Measurements from ENCODE around the gene KDM3A. TPM values are rescaled to one million over a fixed set of nuclear protein-coding genes. Genes with fewer than 3 reads are reported as not detected.
A peak's percentile ranks its signal among the peaks of the same experiment; 100 is the strongest.

Gene KDM3A
- total RNA-seq, 1 donor from 2014 or later = 73.7 TPM

- no peaks in the 10 kb centered on the region for H3K4me1 Mint-ChIP-seq (ENCODE audit: low read depth)
- no peak overlapping the region for H3K27ac Mint-ChIP-seq
- DNase-seq (ENCODE audit: low spot score, unreplicated experiment) = no peak
- no peaks in the 10 kb centered on the region for H3K27me3 Mint-ChIP-seq
- H3K4me3 Mint-ChIP-seq (ENCODE audit: low read depth) = no peak overlapping the region
- H3K9me3 Mint-ChIP-seq (ENCODE audit: low read depth) = peaks cover 36% of the 10 kb centered on the region
- H3K36me3 Mint-ChIP-seq (ENCODE audit: insufficient read depth) = peaks cover 80% of the 10 kb centered on the region
- TF ChIP-seq, protein P1, sequence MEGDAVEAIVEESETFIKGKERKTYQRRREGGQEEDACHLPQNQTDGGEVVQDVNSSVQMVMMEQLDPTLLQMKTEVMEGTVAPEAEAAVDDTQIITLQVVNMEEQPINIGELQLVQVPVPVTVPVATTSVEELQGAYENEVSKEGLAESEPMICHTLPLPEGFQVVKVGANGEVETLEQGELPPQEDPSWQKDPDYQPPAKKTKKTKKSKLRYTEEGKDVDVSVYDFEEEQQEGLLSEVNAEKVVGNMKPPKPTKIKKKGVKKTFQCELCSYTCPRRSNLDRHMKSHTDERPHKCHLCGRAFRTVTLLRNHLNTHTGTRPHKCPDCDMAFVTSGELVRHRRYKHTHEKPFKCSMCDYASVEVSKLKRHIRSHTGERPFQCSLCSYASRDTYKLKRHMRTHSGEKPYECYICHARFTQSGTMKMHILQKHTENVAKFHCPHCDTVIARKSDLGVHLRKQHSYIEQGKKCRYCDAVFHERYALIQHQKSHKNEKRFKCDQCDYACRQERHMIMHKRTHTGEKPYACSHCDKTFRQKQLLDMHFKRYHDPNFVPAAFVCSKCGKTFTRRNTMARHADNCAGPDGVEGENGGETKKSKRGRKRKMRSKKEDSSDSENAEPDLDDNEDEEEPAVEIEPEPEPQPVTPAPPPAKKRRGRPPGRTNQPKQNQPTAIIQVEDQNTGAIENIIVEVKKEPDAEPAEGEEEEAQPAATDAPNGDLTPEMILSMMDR (IDR thresholded peaks at IDR 0.05; ENCODE audit: unreplicated experiment) = no peak
These were observed 59.3 kb downstream of the KDM3A start for GRCh38 chr2:86500325-86501083.

- TF ChIP-seq, protein P1 (IDR thresholded peaks at IDR 0.05; ENCODE audit: unreplicated experiment) = no peak
- Mint-ChIP-seq H3K4me3 (ENCODE audit: low read depth) (no peak overlapping the region), H3K36me3 (ENCODE audit: insufficient read depth) (peaks cover 28% of the 10 kb centered on the region), H3K4me1 (ENCODE audit: low read depth) (peaks cover 2% of the 10 kb centered on the region), H3K27me3 (no peaks in the 10 kb centered on the region), H3K27ac (no peak overlapping the region), H3K9me3 (ENCODE audit: low read depth) (no peaks in the 10 kb centered on the region)
- DNase-seq (ENCODE audit: low spot score, unreplicated experiment) = no peak
These were observed 66.4 kb downstream of the KDM3A start for GRCh38 chr2:86507600-86507999.

DNA sequence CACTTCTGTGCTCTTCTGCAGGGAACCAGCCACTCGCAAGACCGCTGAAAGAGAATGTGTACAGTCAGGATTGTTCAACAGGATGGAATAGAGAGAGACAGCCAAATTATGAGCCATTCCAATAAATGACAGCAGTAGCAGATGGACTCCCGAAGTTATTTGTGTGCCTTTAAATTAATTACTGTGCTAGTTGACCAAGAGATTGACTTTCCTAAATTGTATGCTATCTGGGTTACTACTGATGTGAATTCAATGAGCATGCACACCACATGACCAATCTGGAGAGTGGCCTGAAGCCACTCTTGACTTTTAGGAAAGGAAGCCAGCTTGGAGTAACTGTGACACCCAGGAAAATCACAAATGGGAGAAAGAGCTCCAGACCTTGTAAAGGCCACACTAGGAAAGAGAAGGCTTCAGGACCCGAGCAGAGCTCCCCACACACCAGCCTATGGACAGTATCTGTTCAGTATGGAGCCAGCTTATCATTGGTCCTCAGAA, 69.3 kb downstream of the KDM3A start:
- TF ChIP-seq, protein P1 (IDR thresholded peaks at IDR 0.05; ENCODE audit: unreplicated experiment) = no peak
- Mint-ChIP-seq H3K36me3 (ENCODE audit: insufficient read depth) (peaks cover 12% of the 10 kb centered on the region), H3K9me3 (ENCODE audit: low read depth) (no peaks in the 10 kb centered on the region), H3K4me1 (ENCODE audit: low read depth) (peaks cover 2% of the 10 kb centered on the region), H3K27ac (no peak overlapping the region), H3K4me3 (ENCODE audit: low read depth) (no peak overlapping the region), H3K27me3 (no peaks in the 10 kb centered on the region)
- DNase-seq (ENCODE audit: low spot score, unreplicated experiment) = no peak

GRCh38 chr2:86512034-86512433, 70.9 kb downstream of the KDM3A start:
- no peak for DNase-seq (ENCODE audit: low spot score, unreplicated experiment)
- no peaks in the 10 kb centered on the region for H3K27me3 Mint-ChIP-seq
- TF ChIP-seq, protein P1 (IDR thresholded peaks at IDR 0.05; ENCODE audit: unreplicated experiment) = no peak
- H3K27ac Mint-ChIP-seq = peak overlapping the region; percentile 42
- peaks cover 2% of the 10 kb centered on the region for H3K4me1 Mint-ChIP-seq (ENCODE audit: low read depth)
- H3K36me3 Mint-ChIP-seq (ENCODE audit: insufficient read depth) = peaks cover 15% of the 10 kb centered on the region
- no peak overlapping the region for H3K4me3 Mint-ChIP-seq (ENCODE audit: low read depth)
- no peaks in the 10 kb centered on the region for H3K9me3 Mint-ChIP-seq (ENCODE audit: low read depth)

- H3K36me3 Mint-ChIP-seq (ENCODE audit: insufficient read depth) = peaks cover 12% of the 10 kb centered on the region
- H3K4me1 Mint-ChIP-seq (ENCODE audit: low read depth) = peaks cover 2% of the 10 kb centered on the region
- DNase-seq (ENCODE audit: low spot score, unreplicated experiment) = no peak
- no peaks in the 10 kb centered on the region for H3K27me3 Mint-ChIP-seq
- H3K9me3 Mint-ChIP-seq (ENCODE audit: low read depth) = no peaks in the 10 kb centered on the region
- H3K27ac Mint-ChIP-seq = no peak overlapping the region
- no peak overlapping the region for H3K4me3 Mint-ChIP-seq (ENCODE audit: low read depth)
- TF ChIP-seq, protein P1 (IDR thresholded peaks at IDR 0.05; ENCODE audit: unreplicated experiment) = no peak
These were observed 71.7 kb downstream of the KDM3A start for GRCh38 chr2:86512892-86513291.

All from progenitor cell of endocrine pancreas (in vitro differentiated cells).